NCI-H2081 (cell line): Measurements from ENCODE around the gene WDHD1.
"Not testable (repeated sequence)": the region's sequence is repeated elsewhere in the genome, so short reads cannot be mapped to it uniquely, and the experiment has no call there.

ENCODE experiments used
- DNase-seq, 2 experiments: peaks; one replicate each; lab custom pipeline; 2025; lab: John Stamatoyannopoulos, UW

Gene WDHD1

GRCh38 chr14:55026793-55027561 lies at the start of gene WDHD1, which contains the start of gene SOCS4:
WDHD1 (minus strand) TSS chr14:55027099; CDS start chr14:55026787, 312 bp downstream.
SOCS4 (plus strand) TSS chr14:55027236; CDS start chr14:55043042, 15,806 bp downstream.
- peak; percentile 92 to 95 for DNase-seq

GRCh38 chr14:55075628-55076175 lies 48.8 kb upstream of the WDHD1 start:
- peak; percentile 11 to 15 for DNase-seq

GRCh38 chr14:55074662-55075061 lies 47.8 kb upstream of the WDHD1 start:
- DNase-seq, result no peak

GRCh38 chr14:55073856-55074255 lies 47.0 kb upstream of the WDHD1 start:
- DNase-seq, result no peak

- no peak for DNase-seq
Measured at GRCh38 chr14:55071870-55072640, 45.2 kb upstream of the WDHD1 start.

GRCh38 chr14:55070981-55071411 lies 44.1 kb upstream of the WDHD1 start:
- DNase-seq, result no peak

- no peak for DNase-seq
Measured at GRCh38 chr14:55066223-55066622, 39.3 kb upstream of the WDHD1 start.

- no peak for DNase-seq
Measured at GRCh38 chr14:55065411-55065810, 38.5 kb upstream of the WDHD1 start.

GRCh38 chr14:55064896-55065295 lies 38.0 kb upstream of the WDHD1 start:
- not testable (repeated sequence) for DNase-seq

GRCh38 chr14:55062517-55063351 lies 35.8 kb upstream of the WDHD1 start:
- DNase-seq, result peak in 1 of 2 experiments; percentile 7

- no peak for DNase-seq
Measured at GRCh38 chr14:55059333-55059732, 32.4 kb upstream of the WDHD1 start.

GRCh38 chr14:55057919-55058318 lies 31.0 kb upstream of the WDHD1 start:
- DNase-seq, result no peak

- DNase-seq, result no peak
Measured at GRCh38 chr14:55054098-55054497, 27.2 kb upstream of the WDHD1 start.

GRCh38 chr14:55053500-55053899 lies 26.6 kb upstream of the WDHD1 start:
- DNase-seq, result no peak

- no peak for DNase-seq
Measured at GRCh38 chr14:55053018-55053417, 26.1 kb upstream of the WDHD1 start.

GRCh38 chr14:55052269-55052930 lies 25.5 kb upstream of the WDHD1 start:
- no peak for DNase-seq

- peak; percentile 89 to 92 for DNase-seq
Measured at GRCh38 chr14:55051423-55052268, 24.7 kb upstream of the WDHD1 start, which contains the start of gene MAPK1IP1L. MAPK1IP1L (plus strand) TSS chr14:55051647; CDS start chr14:55061684, 10,037 bp downstream.

- no peak for DNase-seq
Measured at GRCh38 chr14:55051165-55051422, 24.2 kb upstream of the WDHD1 start.

- no peak for DNase-seq
Measured at GRCh38 chr14:55048900-55049436, 22.1 kb upstream of the WDHD1 start.
